A549 (cell line): ENCODE measurements around the gene SUV39H2. TPM values are rescaled to one million over a fixed set of nuclear protein-coding genes. Genes with fewer than 3 reads are reported as not detected.

Experiments used
- ATAC-seq, 2 experiments: fragments of 200-7000 bp in 1 of 2; fragments of >200 bp in 1 of 2; cut with Nextera tagmentation in 1 of 2; cut with Tn5 transposase in 1 of 2; 3 replicates each; pipeline versions ENCODE4 v1.8.0 to v1.9.1; 2018 to 2020; ENCODE audit warnings: mild to moderate bottlenecking in 1 of 2, moderate library complexity in 1 of 2
- CTCF ChIA-PET: fragments of 300-600 bp; sonication (Branson Sonifier 250); formaldehyde crosslinking; extraction: SDS; loops from one replicate; lab custom pipeline; 2021; ENCODE audit warnings: antibody characterized with exemption, inconsistent platforms; lab: Yijun Ruan, JAX
- POLR2A ChIA-PET: fragments of 350-600 bp; formaldehyde crosslinking; extraction: SDS; loops from one replicate; lab custom pipeline; 2021; ENCODE audit warnings: antibody characterized with exemption, inconsistent platforms; lab: Yijun Ruan, JAX
- DNase-seq, 2 experiments: peaks; one replicate each; pipeline versions ENCODE4 v3.0.0 to v3.0.0-alpha.2; 2011 to 2016; ENCODE audit warnings: low read depth in 1 of 2, low spot score in 1 of 2
- FAIRE-seq: peaks from 2 replicates; lab custom pipeline; 2011; peaks lifted over from hg19 to GRCh38; lab: Jason Lieb, UNC
- H3K27ac ChIP-seq, 2 experiments: fragments of >200 bp; sonication (Bioruptor Twin); formaldehyde crosslinking; 3 replicates each; pipeline ENCODE4 v1.5.1; 2016 to 2017
- H3K4me1 ChIP-seq: fragments of >200 bp; sonication (Bioruptor Twin); formaldehyde crosslinking; 3 replicates; pipeline ENCODE4 v1.6.1; 2016
- H3K4me2 ChIP-seq: fragments of >200 bp; sonication (Bioruptor Twin); formaldehyde crosslinking; 3 replicates; pipeline ENCODE4 v1.6.1; 2016
- H3K4me3 ChIP-seq: fragments of >200 bp; sonication (Bioruptor Twin); formaldehyde crosslinking; 3 replicates; pipeline ENCODE4 v1.5.1; 2016
- H3K9me3 ChIP-seq: fragments of >200 bp; sonication (Bioruptor Twin); formaldehyde crosslinking; 3 replicates; pipeline ENCODE4 v1.6.1; 2016
- CBX8 ChIP-seq: fragments of 200-600 bp; sonication (generic); IDR thresholded peaks from 2 replicates; pipeline ENCODE4 v1.6.1; 2016
- CEBPB ChIP-seq, 2 experiments: fragments of >200 bp in 1 of 2; sonication (Bioruptor Twin) in 1 of 2; formaldehyde crosslinking in 1 of 2; IDR thresholded peaks; 2 replicates each; pipeline ENCODE4 v1.6.1; 2012 to 2016
- CHD4 ChIP-seq: fragments of 200-600 bp; sonication (generic); IDR thresholded peaks from 2 replicates; pipeline ENCODE4 v1.6.1; 2016; ENCODE audit warnings: antibody characterized with exemption, mild to moderate bottlenecking, borderline replicate concordance
- EHF ChIP-seq: fragments of 250-450 bp; sonication (Bioruptor Pico); IDR thresholded peaks from 2 replicates; pipeline ENCODE4 v1.5.0; 2020; ENCODE audit warnings: mild to moderate bottlenecking
- EP300 ChIP-seq, 2 experiments: fragments of >200 bp; sonication (Bioruptor Twin); formaldehyde crosslinking; IDR thresholded peaks; 2 replicates in 1 of 2; 3 replicates in 1 of 2; pipeline ENCODE4 v1.6.1; 2016 to 2017
- ESRRA ChIP-seq: fragments of 150-350 bp; IDR thresholded peaks from 2 replicates; pipeline ENCODE4 v1.6.1; 2014; ENCODE audit warnings: mild to moderate bottlenecking, low read length, borderline replicate concordance
- FOSB ChIP-seq: fragments of 250-450 bp; sonication (Bioruptor Pico); IDR thresholded peaks from 2 replicates; pipeline ENCODE4 v1.5.0; 2020; ENCODE audit warnings: mild to moderate bottlenecking, moderate library complexity
- FOSL2 ChIP-seq, 2 experiments: fragments of 450-650 bp in 1 of 2; fragments of >200 bp in 1 of 2; sonication (Bioruptor Twin) in 1 of 2; formaldehyde crosslinking; IDR thresholded peaks; 2 replicates each; pipeline versions ENCODE4 v1.5.0 to v1.6.1; 2016 to 2020; ENCODE audit warnings: mild to moderate bottlenecking in 1 of 2, moderate library complexity in 1 of 2
- FOXS1 ChIP-seq: fragments of 250-450 bp; sonication (Bioruptor Pico); IDR thresholded peaks from 2 replicates; pipeline ENCODE4 v1.5.0; 2020; ENCODE audit warnings: mild to moderate bottlenecking, moderate library complexity
- GATA3 ChIP-seq: IDR thresholded peaks from 2 replicates; pipeline ENCODE4 v1.6.1; 2012; ENCODE audit warnings: borderline replicate concordance
- HOXA7 ChIP-seq: fragments of 250-450 bp; sonication (Bioruptor Pico); IDR thresholded peaks from 2 replicates; pipeline ENCODE4 v1.5.0; 2020; ENCODE audit warnings: mild to moderate bottlenecking, moderate library complexity
- HOXB5 ChIP-seq: fragments of 250-450 bp; sonication (Bioruptor Pico); IDR thresholded peaks from 2 replicates; pipeline ENCODE4 v1.5.0; 2020; ENCODE audit warnings: mild to moderate bottlenecking, moderate library complexity
- JUN ChIP-seq, 2 experiments: fragments of >200 bp; sonication (Bioruptor Twin); formaldehyde crosslinking; IDR thresholded peaks; 2 replicates in 1 of 2; 3 replicates in 1 of 2; pipeline ENCODE4 v1.6.1; 2016 to 2017
- MAZ ChIP-seq: fragments of 150-350 bp; IDR thresholded peaks from 2 replicates; pipeline ENCODE4 v1.6.1; 2014; ENCODE audit warnings: antibody characterized with exemption, low read depth, low read length, borderline replicate concordance
- MYC ChIP-seq: IDR thresholded peaks from 2 replicates; pipeline ENCODE4 v1.6.1; 2012; ENCODE audit warnings: mild to moderate bottlenecking, inconsistent platforms, low read length, improper control_type of control experiment, borderline replicate concordance
- NFE2L2 ChIP-seq: fragments of 150-350 bp; conservative IDR thresholded peaks from 2 replicates; pipeline ENCODE4 v1.6.1; 2014; ENCODE audit warnings: low read length
- NR3C1 ChIP-seq: fragments of >200 bp; sonication (Bioruptor Twin); formaldehyde crosslinking; IDR thresholded peaks from 3 replicates; pipeline ENCODE4 v1.6.1; 2017
- POLR2AphosphoS2 ChIP-seq: conservative IDR thresholded peaks from 2 replicates; pipeline ENCODE4 v1.6.1; 2012; ENCODE audit warnings: low read length, improper control_type of control experiment, inconsistent platforms
- RAD21 ChIP-seq, 2 experiments: fragments of >200 bp in 1 of 2; sonication (Bioruptor Twin) in 1 of 2; formaldehyde crosslinking in 1 of 2; IDR thresholded peaks in 1 of 2; conservative IDR thresholded peaks in 1 of 2; 2 replicates in 1 of 2; 3 replicates in 1 of 2; pipeline ENCODE4 v1.6.1; 2012 to 2018; ENCODE audit warnings: inconsistent platforms in 1 of 2
- RARB ChIP-seq: fragments of 250-450 bp; sonication (Bioruptor Pico); IDR thresholded peaks from 2 replicates; pipeline ENCODE4 v1.8.0; 2021; ENCODE audit warnings: mild to moderate bottlenecking, moderate library complexity
- RCOR1 ChIP-seq: fragments of 150-350 bp; IDR thresholded peaks from 2 replicates; pipeline ENCODE4 v1.6.1; 2014; ENCODE audit warnings: antibody characterized with exemption, low read length, low read depth
- SMC3 ChIP-seq: fragments of >200 bp; sonication (Bioruptor Twin); formaldehyde crosslinking; IDR thresholded peaks from 3 replicates; pipeline ENCODE4 v1.6.1; 2018; ENCODE audit warnings: inconsistent platforms
- ZC3H11A ChIP-seq: fragments of 450-650 bp; IDR thresholded peaks from 2 replicates; pipeline ENCODE4 v1.6.1; 2014; ENCODE audit warnings: antibody characterized with exemption, mild to moderate bottlenecking
- ZNF302 ChIP-seq: fragments of 250-450 bp; sonication (Bioruptor Pico); IDR thresholded peaks from 2 replicates; pipeline ENCODE4 v1.9.0; 2021; ENCODE audit warnings: inconsistent platforms, mild to moderate bottlenecking, moderate library complexity
- ZSCAN20 ChIP-seq: fragments of 250-450 bp; sonication (Bioruptor Pico); IDR thresholded peaks from 2 replicates; pipeline ENCODE4 v1.8.0; 2022; ENCODE audit warnings: mild to moderate bottlenecking, moderate library complexity
- WGBS: methylation state at CpG from one replicate; pipeline ENCODE4 v1.1.6; 2017; ENCODE audit errors: missing lambda C conversion rate; 5-methylcytosine and 5-hydroxymethylcytosine counted together
- polyA plus RNA-seq, 4 experiments: library from polyadenylated mRNA; depleted of rRNA in 3 of 4; stranded (reverse); fragments of >200 nt; fragmentation: RNase III in 1 of 4; extraction: RNeasy Plus Mini Kit Qiagen cat#74134 plus additional on column Dnase treatment in 1 of 4; gene quantifications; 2 replicates in 3 of 4; 3 replicates in 1 of 4; pipeline ENCODE4 v1.2.3, GENCODE V29; 2011 to 2017
- TF ChIP-seq, protein P1 (sequence below): fragments of >200 bp; sonication (Bioruptor Twin); formaldehyde crosslinking; IDR thresholded peaks from 3 replicates; pipeline ENCODE4 v1.5.1; 2016
- TF ChIP-seq, protein P2 (sequence below): IDR thresholded peaks from 2 replicates; pipeline ENCODE4 v1.6.1; 2012; ENCODE audit warnings: low read depth, borderline replicate concordance

The SUV39H2 gene
- polyA plus RNA-seq, 2 of the 4 experiments (the other 2 are of a cell fraction): 23.2 to 24.0 TPM

DNA sequence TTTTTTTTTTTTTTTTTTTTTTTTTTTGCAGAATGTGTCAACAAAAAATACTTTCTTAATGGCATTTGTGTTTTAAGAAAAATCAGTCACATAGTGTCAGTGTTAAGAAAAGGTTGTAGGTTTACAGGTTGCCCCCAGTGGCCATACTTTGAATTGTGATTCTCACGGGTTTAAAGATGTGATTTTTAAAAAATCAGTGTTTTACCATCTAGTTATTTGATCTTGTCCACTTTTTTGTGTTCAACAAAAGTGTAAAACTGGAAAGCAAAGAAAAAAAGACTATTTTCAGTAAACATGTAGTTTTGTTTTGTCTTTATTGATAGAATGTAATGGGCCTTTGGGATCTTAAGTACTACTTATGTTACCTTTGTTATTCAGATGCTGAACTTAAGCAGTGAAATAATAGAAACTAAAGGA lies 25.7 kb downstream of the SUV39H2 start:
- Histone ChIP-seq H3K4me2 (no peak overlapping the region), H3K4me3 (no peak overlapping the region), H3K9me3 (peaks cover 19% of the 10 kb centered on the region), H3K4me1 (no peaks in the 10 kb centered on the region), H3K27ac (no peak overlapping the region)
- peak in 1 of 2 experiments; percentile 73; a peak in 3 of 6 replicates for ATAC-seq
- POLR2A ChIA-PET: interaction anchor here (0.7 kb wide), 1 partner anchor 419 kb away, joined by 4 read pairs; no protein-coding TSS in a partner anchor
- 71% methylated on average over 1 of the region's 1 CpG for WGBS
- peak; percentile 29 to 43 for DNase-seq
- CTCF ChIA-PET: interaction anchor here (0.7 to 2.0 kb wide), 7 partner anchors 8 to 185 kb away, joined by 3 to 5 read pairs (median 3); partner anchors contain the start of gene SUV39H2
- no peak for TF ChIP-seq JUN (IDR thresholded peaks at IDR 0.05)
- TF ChIP-seq, protein P1, sequence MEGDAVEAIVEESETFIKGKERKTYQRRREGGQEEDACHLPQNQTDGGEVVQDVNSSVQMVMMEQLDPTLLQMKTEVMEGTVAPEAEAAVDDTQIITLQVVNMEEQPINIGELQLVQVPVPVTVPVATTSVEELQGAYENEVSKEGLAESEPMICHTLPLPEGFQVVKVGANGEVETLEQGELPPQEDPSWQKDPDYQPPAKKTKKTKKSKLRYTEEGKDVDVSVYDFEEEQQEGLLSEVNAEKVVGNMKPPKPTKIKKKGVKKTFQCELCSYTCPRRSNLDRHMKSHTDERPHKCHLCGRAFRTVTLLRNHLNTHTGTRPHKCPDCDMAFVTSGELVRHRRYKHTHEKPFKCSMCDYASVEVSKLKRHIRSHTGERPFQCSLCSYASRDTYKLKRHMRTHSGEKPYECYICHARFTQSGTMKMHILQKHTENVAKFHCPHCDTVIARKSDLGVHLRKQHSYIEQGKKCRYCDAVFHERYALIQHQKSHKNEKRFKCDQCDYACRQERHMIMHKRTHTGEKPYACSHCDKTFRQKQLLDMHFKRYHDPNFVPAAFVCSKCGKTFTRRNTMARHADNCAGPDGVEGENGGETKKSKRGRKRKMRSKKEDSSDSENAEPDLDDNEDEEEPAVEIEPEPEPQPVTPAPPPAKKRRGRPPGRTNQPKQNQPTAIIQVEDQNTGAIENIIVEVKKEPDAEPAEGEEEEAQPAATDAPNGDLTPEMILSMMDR: peak; percentile 32
- peak; percentile 28 for FAIRE-seq

DNA sequence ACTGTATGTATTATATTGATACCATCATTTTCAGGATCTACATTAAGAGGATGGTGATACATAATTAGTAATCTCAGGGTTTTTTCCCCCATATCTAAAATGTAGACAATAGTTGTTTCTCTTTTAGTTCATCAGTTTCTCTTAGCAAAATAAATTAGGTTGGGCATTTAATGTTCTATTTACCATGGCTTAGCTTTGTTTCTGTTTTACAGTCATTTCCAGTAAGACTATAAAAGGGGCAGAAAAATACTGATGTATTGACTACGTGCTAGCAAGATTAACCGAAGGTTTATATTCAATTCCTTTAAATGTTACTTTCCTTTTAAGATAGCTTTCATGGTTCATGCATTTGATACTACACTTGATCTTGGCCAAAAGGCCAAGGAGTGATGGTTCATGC lies 26.2 kb downstream of the SUV39H2 start:
- POLR2A ChIA-PET: no interaction called here
- FAIRE-seq: peak; percentile 70
- no peak for TF ChIP-seq GATA3
- TF ChIP-seq HOXA7 (CRISPR knock-in tag): no peak
- TF ChIP-seq NFE2L2: no peak
- TF ChIP-seq RARB: no peak
- TF ChIP-seq FOXS1 (CRISPR knock-in tag): no peak
- TF ChIP-seq HOXB5 (CRISPR knock-in tag): no peak
- no peak for TF ChIP-seq FOSL2 (IDR thresholded peaks at IDR 0.05)
- no peak for TF ChIP-seq FOSL2 (CRISPR knock-in tag; IDR thresholded peaks at IDR 0.05)
- no peak for TF ChIP-seq ZC3H11A
- no peak for TF ChIP-seq MAZ
- TF ChIP-seq POLR2AphosphoS2: no peak
- TF ChIP-seq, protein P2, sequence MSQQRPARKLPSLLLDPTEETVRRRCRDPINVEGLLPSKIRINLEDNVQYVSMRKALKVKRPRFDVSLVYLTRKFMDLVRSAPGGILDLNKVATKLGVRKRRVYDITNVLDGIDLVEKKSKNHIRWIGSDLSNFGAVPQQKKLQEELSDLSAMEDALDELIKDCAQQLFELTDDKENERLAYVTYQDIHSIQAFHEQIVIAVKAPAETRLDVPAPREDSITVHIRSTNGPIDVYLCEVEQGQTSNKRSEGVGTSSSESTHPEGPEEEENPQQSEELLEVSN: no peak
- TF ChIP-seq MYC: no peak

DNA sequence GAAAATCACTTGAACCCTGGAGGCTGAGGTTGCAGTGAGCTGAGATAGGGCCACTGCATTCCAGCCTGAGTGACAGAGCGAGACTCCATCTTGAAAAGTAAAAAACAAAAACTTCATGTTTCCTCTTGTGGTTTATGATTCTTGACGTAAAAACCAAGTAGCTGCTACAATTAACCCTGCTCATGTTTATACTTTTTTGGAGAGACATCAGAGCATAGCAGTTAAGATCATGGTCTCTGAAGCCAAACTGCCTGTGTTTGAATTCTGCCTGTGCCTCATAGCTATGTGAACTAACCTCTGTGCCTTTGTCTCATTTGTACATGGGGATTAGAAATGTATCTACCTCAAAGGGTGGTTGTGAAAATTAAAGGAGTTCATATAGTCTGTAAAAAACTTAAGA lies 27.2 kb downstream of the SUV39H2 start:
- Histone ChIP-seq H3K9me3 (peaks cover 21% of the 10 kb centered on the region), H3K4me3 (no peak overlapping the region), H3K4me2 (no peak overlapping the region), H3K4me1 (no peaks in the 10 kb centered on the region), H3K27ac (no peak overlapping the region)
- WGBS: 94% methylated on average over 2 of the region's 2 CpGs
- FAIRE-seq (no peak), ATAC-seq (no peak), DNase-seq (no peak)
- ChIA-PET CTCF (interaction anchor here (1.2 to 2.0 kb wide), 4 partner anchors 12 to 69 kb away, joined by 3 to 5 read pairs (median 3); no protein-coding TSS in a partner anchor), POLR2A (no interaction called here)
- TF ChIP-seq ZSCAN20 (CRISPR knock-in tag) (no peak), ESRRA (no peak), CEBPB (IDR thresholded peaks at IDR 0.05) (no peak), FOSL2 (IDR thresholded peaks at IDR 0.05) (no peak), FOSL2 (CRISPR knock-in tag; IDR thresholded peaks at IDR 0.05) (no peak), HOXB5 (CRISPR knock-in tag) (no peak), NR3C1 (no peak), FOSB (CRISPR knock-in tag) (no peak), CBX8 (no peak), ZNF302 (CRISPR knock-in tag) (no peak), RCOR1 (no peak), RARB (no peak), EHF (CRISPR knock-in tag) (no peak), POLR2AphosphoS2 (no peak), EP300 (IDR thresholded peaks at IDR 0.05) (no peak), MYC (no peak), RAD21 (conservative IDR thresholded peaks at IDR 0.05 in 1 of 2, IDR thresholded peaks at IDR 0.05 in 1 of 2) (no peak), FOXS1 (CRISPR knock-in tag) (no peak), SMC3 (no peak), CHD4 (no peak)

More for the DNA sequence above, 26.2 kb downstream of the SUV39H2 start:
- Histone ChIP-seq H3K4me2 (no peak overlapping the region), H3K4me1 (no peaks in the 10 kb centered on the region), H3K4me3 (no peak overlapping the region), H3K9me3 (peaks cover 19% of the 10 kb centered on the region), H3K27ac (no peak overlapping the region)
- DNase-seq: no peak
- CTCF ChIA-PET: interaction anchor here (0.7 to 2.0 kb wide), 6 partner anchors 9 to 186 kb away, joined by 3 to 5 read pairs (median 3); no protein-coding TSS in a partner anchor
- WGBS: 90% methylated on average over 2 of the region's 2 CpGs
- ATAC-seq: no peak
